C4-2B (cell line): Measurements from ENCODE around the gene NUDT17.

ENCODE experiments used
- H3K27ac ChIP-seq: fragments of 450-650 bp; 2 replicates; pipeline ENCODE4 v1.5.1; 2017
- ZFX ChIP-seq: fragments of 450-650 bp; IDR thresholded peaks from 2 replicates; pipeline ENCODE4 v1.6.1; 2017
- TF ChIP-seq, protein P1 (sequence below): fragments of 450-650 bp; conservative IDR thresholded peaks from 2 replicates; pipeline ENCODE4 v1.5.1; 2017; ENCODE audit warnings: mild to moderate bottlenecking

Gene NUDT17

DNA sequence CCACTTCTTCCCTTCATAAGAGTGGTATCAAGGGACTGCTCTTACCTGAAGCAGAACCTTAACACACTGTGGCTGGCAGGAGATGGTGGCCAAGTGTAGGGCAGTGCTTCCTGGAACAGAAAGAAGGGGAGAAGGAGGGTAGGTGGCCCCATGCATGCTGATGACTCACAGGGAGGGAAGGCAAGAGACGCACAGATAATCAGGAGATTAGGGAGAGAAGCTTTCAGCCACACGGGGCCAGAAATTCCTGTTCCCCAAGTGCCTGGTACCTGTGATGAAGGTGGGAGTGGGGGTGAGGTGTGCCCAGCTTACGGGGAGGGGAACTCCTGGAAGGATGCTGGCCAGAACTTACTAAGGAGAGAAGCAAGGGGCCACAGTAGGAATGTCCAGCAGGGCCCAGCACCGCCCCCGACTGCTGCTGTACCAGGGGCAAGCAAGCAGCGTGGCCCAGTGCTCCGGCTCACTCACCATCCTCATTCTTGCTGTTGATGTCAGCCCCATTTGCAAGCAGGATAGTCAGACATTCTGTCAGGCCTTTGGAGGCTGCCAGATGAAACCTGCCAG lies 32.6 kb downstream of the NUDT17 start:
- no peak for TF ChIP-seq ZFX
- TF ChIP-seq, protein P1, sequence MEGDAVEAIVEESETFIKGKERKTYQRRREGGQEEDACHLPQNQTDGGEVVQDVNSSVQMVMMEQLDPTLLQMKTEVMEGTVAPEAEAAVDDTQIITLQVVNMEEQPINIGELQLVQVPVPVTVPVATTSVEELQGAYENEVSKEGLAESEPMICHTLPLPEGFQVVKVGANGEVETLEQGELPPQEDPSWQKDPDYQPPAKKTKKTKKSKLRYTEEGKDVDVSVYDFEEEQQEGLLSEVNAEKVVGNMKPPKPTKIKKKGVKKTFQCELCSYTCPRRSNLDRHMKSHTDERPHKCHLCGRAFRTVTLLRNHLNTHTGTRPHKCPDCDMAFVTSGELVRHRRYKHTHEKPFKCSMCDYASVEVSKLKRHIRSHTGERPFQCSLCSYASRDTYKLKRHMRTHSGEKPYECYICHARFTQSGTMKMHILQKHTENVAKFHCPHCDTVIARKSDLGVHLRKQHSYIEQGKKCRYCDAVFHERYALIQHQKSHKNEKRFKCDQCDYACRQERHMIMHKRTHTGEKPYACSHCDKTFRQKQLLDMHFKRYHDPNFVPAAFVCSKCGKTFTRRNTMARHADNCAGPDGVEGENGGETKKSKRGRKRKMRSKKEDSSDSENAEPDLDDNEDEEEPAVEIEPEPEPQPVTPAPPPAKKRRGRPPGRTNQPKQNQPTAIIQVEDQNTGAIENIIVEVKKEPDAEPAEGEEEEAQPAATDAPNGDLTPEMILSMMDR = no peak
- H3K27ac ChIP-seq = no peak overlapping the region

DNA sequence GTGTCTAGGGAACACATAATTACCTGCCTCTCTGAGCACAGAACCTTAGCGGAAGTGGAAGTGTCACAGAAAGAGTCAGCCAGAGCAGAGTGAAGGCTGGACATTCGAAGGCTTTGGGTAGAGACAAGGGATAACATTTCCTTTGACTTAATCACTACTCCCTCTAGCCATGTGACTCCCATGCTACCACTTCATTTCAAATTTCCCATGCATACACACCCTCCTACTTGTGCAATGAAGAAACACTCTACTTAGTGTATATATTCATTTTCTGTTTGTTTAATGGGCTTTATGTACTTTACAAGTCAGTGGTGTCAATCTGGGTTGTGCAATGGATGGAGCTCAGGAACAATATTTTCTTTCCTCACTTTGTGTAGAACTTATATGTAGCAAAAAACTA lies 33.3 kb downstream of the NUDT17 start:
- H3K27ac ChIP-seq = no peak overlapping the region
- TF ChIP-seq, protein P1 = no peak
- TF ChIP-seq ZFX = no peak

DNA sequence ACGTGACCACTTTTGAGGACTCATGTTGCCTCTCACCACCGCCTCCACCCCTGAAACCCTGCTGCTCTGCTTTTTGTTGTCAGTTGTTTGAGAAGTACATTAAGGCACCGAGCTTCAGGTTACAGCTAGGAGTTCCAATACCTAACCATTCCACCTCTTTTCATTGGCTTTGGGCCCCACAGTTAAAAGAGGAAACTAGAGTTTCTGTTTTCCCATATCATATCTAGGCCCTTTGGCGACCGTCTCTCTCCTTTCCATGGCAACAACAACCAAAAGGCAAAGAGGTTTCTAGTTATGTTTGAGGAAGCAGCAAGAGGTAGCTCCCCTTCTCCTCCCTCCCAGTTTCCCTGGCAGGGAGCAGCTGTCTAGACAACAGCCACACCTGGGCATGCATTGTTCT lies 34.3 kb downstream of the NUDT17 start:
- H3K27ac ChIP-seq = no peak overlapping the region
- TF ChIP-seq ZFX = no peak
- TF ChIP-seq, protein P1 = no peak

DNA sequence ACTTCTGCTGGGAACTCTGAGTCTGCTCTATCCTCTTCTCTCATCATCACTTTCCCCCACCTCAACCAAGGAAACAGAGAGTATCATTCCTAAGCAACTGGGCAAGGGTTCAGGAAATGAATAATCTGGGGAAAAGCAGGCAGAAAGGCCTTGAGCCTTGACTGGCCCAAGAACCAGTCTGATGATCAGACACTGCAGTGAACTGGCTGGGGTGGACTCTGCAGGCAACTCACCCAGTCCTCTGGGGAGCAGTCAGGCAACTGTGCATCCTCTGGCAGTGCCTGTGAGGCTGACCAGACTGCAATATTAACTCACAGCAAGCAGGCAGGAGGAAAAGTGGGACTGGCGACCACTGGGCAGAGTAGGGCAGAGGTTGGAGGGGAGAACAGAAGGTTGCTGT lies 39.2 kb downstream of the NUDT17 start:
- H3K27ac ChIP-seq = no peak overlapping the region
- no peak for TF ChIP-seq ZFX
- TF ChIP-seq, protein P1 = no peak

DNA sequence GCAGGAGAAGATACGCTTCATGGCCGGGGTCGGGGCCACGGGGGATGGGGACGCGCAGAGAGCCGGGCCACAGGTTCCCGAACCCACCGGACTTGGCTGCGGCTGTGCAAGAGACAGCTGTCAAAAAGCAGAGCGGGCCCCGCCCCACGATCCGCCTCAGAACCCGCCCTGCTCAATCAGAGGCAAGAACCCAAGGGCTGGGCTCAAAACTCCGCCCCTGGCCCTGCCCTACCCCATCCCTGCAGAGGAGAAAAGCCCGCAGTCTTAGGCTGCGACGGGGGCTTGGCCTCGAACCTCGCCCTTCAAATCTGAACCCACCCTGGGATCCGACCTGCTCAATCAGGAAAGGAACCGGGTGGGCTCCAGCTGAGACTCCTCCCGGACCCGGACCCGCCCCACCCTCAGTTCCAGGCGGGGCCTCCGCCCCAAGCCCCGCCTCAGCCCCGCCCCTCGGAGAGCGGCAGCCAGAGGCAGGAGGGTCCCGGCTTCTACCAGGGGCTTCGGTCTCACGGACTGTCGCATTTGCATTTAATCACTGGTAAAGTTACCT lies 40.4 kb downstream of the NUDT17 start, which contains the start of gene ANKRD35:
Gene ANKRD35, minus strand, starts transcription at position 129 of the 550 bp plus-strand sequence. Its CDS starts 108 bp downstream, at position 21.
- no peak within 1 kb of the TSS for H3K27ac ChIP-seq
- TF ChIP-seq, protein P1 = no peak
- no peak for TF ChIP-seq ZFX

DNA sequence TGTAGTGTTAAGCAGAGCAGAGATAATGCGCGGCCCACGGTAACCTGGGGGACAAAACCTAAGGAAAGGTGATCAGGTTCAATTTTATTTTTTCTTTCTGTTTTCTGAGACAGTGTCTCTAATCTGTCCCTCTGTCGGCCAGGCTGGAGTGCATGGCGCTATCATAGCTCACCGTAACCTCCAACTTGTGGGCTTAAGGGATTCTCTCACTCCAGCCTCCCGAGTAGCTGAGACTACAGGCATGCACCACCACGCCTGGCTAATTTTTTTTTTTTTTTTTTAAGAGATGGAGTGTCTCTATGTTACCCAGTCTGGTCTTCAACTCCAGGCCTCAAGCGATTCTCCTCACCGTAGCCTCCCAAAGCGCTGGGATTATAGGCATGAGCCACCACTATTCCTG lies 41.0 kb downstream of the NUDT17 start:
- H3K27ac ChIP-seq = no peak overlapping the region
- TF ChIP-seq, protein P1 = no peak
- TF ChIP-seq ZFX = no peak

DNA sequence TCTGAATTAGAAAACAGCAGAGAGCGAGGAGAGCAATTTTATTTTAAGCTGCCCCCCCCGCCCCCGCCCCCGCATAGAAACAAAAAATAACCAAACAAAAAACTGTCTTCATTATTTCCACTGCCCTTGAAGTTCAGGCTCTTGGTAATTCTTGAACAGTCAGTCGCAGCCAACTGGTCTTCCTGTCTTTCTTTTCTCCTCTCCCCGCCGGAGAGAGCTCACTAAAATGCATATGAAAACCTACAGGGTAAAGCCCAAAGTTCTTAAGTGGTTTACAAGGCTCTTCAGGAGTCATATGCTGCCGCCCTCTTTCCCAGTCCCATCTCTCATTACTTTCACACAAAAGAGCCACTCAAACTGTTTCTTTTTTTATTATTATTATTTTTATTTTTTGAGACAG lies 41.4 kb downstream of the NUDT17 start:
- TF ChIP-seq, protein P1 = no peak
- TF ChIP-seq ZFX = no peak
- no peak overlapping the region for H3K27ac ChIP-seq
